ENCODE data around the gene NT5DC3. TPM values are rescaled to one million over a fixed set of nuclear protein-coding genes. Genes with fewer than 3 reads are reported as not detected.

The NT5DC3 gene
- total and polyA plus RNA-seq, 2 donors (not counting 3 experiments of a cell fraction or from before 2014, with no cell fraction given): 1.5 to 6.7 TPM

- Histone ChIP-seq H3K9me3 (replicated peaks; ENCODE audit: control insufficient read depth, insufficient read depth, low read length) (no peaks in the 10 kb centered on the region), H3K27me3 (ENCODE audit: control insufficient read depth in 2 of 2, insufficient read depth in 2 of 2, low read length in 2 of 2) (no peaks in the 10 kb centered on the region), H3K4me1 (ENCODE audit: control insufficient read depth, extremely low read depth, insufficient read depth, low read length) (no peaks in the 10 kb centered on the region), H3K9ac (replicated peaks; ENCODE audit: extremely low read depth, insufficient read depth, low read length) (no peak overlapping the region), H3K4me3 (replicated peaks in 1 of 3; ENCODE audit: insufficient read depth in 1 of 3, low read depth in 1 of 3, low read length in 3 of 3) (no peak overlapping the region), H3K4me2 (ENCODE audit: insufficient read depth, low read length) (no peak overlapping the region), H3K79me2 (ENCODE audit: control insufficient read depth, insufficient read depth, low read length) (peaks cover 2% of the 10 kb centered on the region), H3K9me1 (replicated peaks; ENCODE audit: control insufficient read depth, extremely low read depth, insufficient read depth, low read length) (no peaks in the 10 kb centered on the region), H3K36me3 (ENCODE audit: control insufficient read depth in 2 of 2, extremely low read depth in 1 of 2, insufficient read depth in 2 of 2, low read length in 2 of 2) (no peaks in the 10 kb centered on the region), H4K20me1 (replicated peaks; ENCODE audit: control insufficient read depth, extremely low read depth, insufficient read depth, low read length) (no peaks in the 10 kb centered on the region), H3K27ac (ENCODE audit: insufficient read depth, low read depth, low read length) (no peak overlapping the region), H2AFZ (ENCODE audit: low read depth, low read length) (no peak overlapping the region)
- ChIA-PET POLR2A (no interaction called here), CTCF (no interaction called here)
- no TSS peak for BruUV-seq (replicated peaks)
- dilution Hi-C loops (cut with MboI; ENCODE audit: extremely low pct_ligation_motif_present, low sequenced_read_pairs): no loop called here
- no peak for DNase-seq (ENCODE audit: low read depth, low spot score)
- intact Hi-C loops (cut with micrococcal nuclease): no loop called here
- FAIRE-seq: no peak
- TF ChIP-seq, protein P1, sequence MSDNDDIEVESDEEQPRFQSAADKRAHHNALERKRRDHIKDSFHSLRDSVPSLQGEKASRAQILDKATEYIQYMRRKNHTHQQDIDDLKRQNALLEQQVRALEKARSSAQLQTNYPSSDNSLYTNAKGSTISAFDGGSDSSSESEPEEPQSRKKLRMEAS (IDR thresholded peaks at IDR 0.05; ENCODE audit: insufficient read depth, insufficient read length): no peak
- TF ChIP-seq POLR2AphosphoS5 (IDR thresholded peaks at IDR 0.05; ENCODE audit: insufficient read depth, low read depth, low read length): no peak
Observed at GRCh38 chr12:103824845-103825244, 16.2 kb downstream of the NT5DC3 start.

- no TSS peak for BruUV-seq (replicated peaks)
- DNase-seq (ENCODE audit: low read depth, low spot score): no peak
- no peak for FAIRE-seq
- Histone ChIP-seq H4K20me1 (replicated peaks; ENCODE audit: control insufficient read depth, extremely low read depth, insufficient read depth, low read length) (no peaks in the 10 kb centered on the region), H3K36me3 (ENCODE audit: control insufficient read depth in 2 of 2, extremely low read depth in 1 of 2, insufficient read depth in 2 of 2, low read length in 2 of 2) (no peaks in the 10 kb centered on the region), H2AFZ (ENCODE audit: low read depth, low read length) (no peak overlapping the region), H3K9ac (replicated peaks; ENCODE audit: extremely low read depth, insufficient read depth, low read length) (no peak overlapping the region), H3K4me3 (replicated peaks in 1 of 3; ENCODE audit: insufficient read depth in 1 of 3, low read depth in 1 of 3, low read length in 3 of 3) (no peak overlapping the region), H3K4me1 (ENCODE audit: control insufficient read depth, extremely low read depth, insufficient read depth, low read length) (no peaks in the 10 kb centered on the region), H3K27me3 (ENCODE audit: control insufficient read depth in 2 of 2, insufficient read depth in 2 of 2, low read length in 2 of 2) (no peaks in the 10 kb centered on the region), H3K79me2 (ENCODE audit: control insufficient read depth, insufficient read depth, low read length) (peaks cover 2% of the 10 kb centered on the region), H3K9me3 (replicated peaks; ENCODE audit: control insufficient read depth, insufficient read depth, low read length) (no peaks in the 10 kb centered on the region), H3K4me2 (ENCODE audit: insufficient read depth, low read length) (no peak overlapping the region), H3K27ac (ENCODE audit: insufficient read depth, low read depth, low read length) (no peak overlapping the region), H3K9me1 (replicated peaks; ENCODE audit: control insufficient read depth, extremely low read depth, insufficient read depth, low read length) (no peaks in the 10 kb centered on the region)
- ChIA-PET CTCF (no interaction called here), POLR2A (no interaction called here)
- intact Hi-C loops (cut with micrococcal nuclease): no loop called here
- TF ChIP-seq, protein P1 (IDR thresholded peaks at IDR 0.05; ENCODE audit: insufficient read depth, insufficient read length): no peak
- no peak for TF ChIP-seq GATA2 (IDR thresholded peaks at IDR 0.05; ENCODE audit: insufficient read depth, insufficient read length, low read depth, low read length)
- TF ChIP-seq POLR2A (IDR thresholded peaks at IDR 0.05; ENCODE audit: low read depth, low read length): no peak
- TF ChIP-seq FOS (IDR thresholded peaks at IDR 0.05; ENCODE audit: borderline replicate concordance, insufficient read depth, low read length): no peak
- no peak for TF ChIP-seq CTCF (IDR thresholded peaks at IDR 0.05; ENCODE audit: extremely low read depth in 1 of 2, insufficient read depth in 1 of 2, low read depth in 1 of 2, low read length in 2 of 2)
- no peak for TF ChIP-seq EZH2 (IDR thresholded peaks at IDR 0.05; ENCODE audit: borderline replicate concordance, low read depth, low read length, severe bottlenecking)
- TF ChIP-seq JUN (IDR thresholded peaks at IDR 0.05; ENCODE audit: borderline replicate concordance, insufficient read depth, insufficient read length, low read depth): no peak
- no peak for TF ChIP-seq MYC (IDR thresholded peaks at IDR 0.05; ENCODE audit: low read depth, low read length)
- TF ChIP-seq POLR2AphosphoS5 (IDR thresholded peaks at IDR 0.05; ENCODE audit: insufficient read depth, low read depth, low read length): no peak
- dilution Hi-C loops (cut with MboI; ENCODE audit: extremely low pct_ligation_motif_present, low sequenced_read_pairs): no loop called here
Observed at GRCh38 chr12:103824290-103824689, 16.7 kb downstream of the NT5DC3 start.

All from endothelial cell of umbilical vein (primary cell).